K562 (cell line): Measurements from ENCODE around the gene SEC22C. TPM values are rescaled to one million over a fixed set of nuclear protein-coding genes. Genes with fewer than 3 reads are reported as not detected.

ENCODE experiments used
- DMBX1 ChIP-seq: fragments of 250-450 bp; sonication (Bioruptor Pico); IDR thresholded peaks from 2 replicates; pipeline ENCODE4 v1.8.0; 2022; ENCODE audit warnings: inconsistent platforms, mild to moderate bottlenecking, moderate library complexity, borderline replicate concordance
- ERF ChIP-seq: fragments of 450-650 bp; formaldehyde crosslinking; IDR thresholded peaks from 2 replicates; pipeline ENCODE4 v1.4.0; 2020; ENCODE audit warnings: mild to moderate bottlenecking, mixed read lengths
- HES1 ChIP-seq: fragments of 450-650 bp; IDR thresholded peaks from 2 replicates; pipeline ENCODE4 v1.6.1; 2016; ENCODE audit warnings: low read depth, mild to moderate bottlenecking, moderate library complexity
- MAX ChIP-seq: sonication (generic); formaldehyde crosslinking; IDR thresholded peaks from 2 replicates; pipeline ENCODE4 v1.9.0; 2022; ENCODE audit warnings: mild to moderate bottlenecking, missing genetic modification reagents
- NFRKB ChIP-seq: fragments of 450-650 bp; IDR thresholded peaks from 2 replicates; pipeline ENCODE4 v1.6.1; 2016; ENCODE audit warnings: low read depth
- REST ChIP-seq, 2 experiments: fragments of 450-650 bp; formaldehyde crosslinking in 1 of 2; IDR thresholded peaks; 2 replicates each; pipeline versions ENCODE4 v1.4.0 to v1.6.1; 2014 to 2020; ENCODE audit warnings: mild to moderate bottlenecking in 2 of 2, borderline replicate concordance in 1 of 2, low read depth in 1 of 2
- SOX6 ChIP-seq: fragments of 450-650 bp; IDR thresholded peaks from 2 replicates; pipeline ENCODE4 v1.6.1; 2014; ENCODE audit warnings: mild to moderate bottlenecking
- SRSF3 ChIP-seq: fragments of 200-400 bp; formaldehyde crosslinking; IDR thresholded peaks from 2 replicates; pipeline ENCODE4 v1.6.1; 2016; ENCODE audit warnings: mild to moderate bottlenecking, low read length, moderate library complexity; ENCODE audit not compliant: insufficient read depth
- TAF1 ChIP-seq: IDR thresholded peaks from 2 replicates; pipeline ENCODE4 v1.6.1; 2011; ENCODE audit warnings: mild to moderate bottlenecking, low read length, moderate library complexity; ENCODE audit not compliant: insufficient read depth, control insufficient read depth, severe bottlenecking; ENCODE audit errors: extremely low read depth
- ZBTB49 ChIP-seq: sonication (generic); formaldehyde crosslinking; IDR thresholded peaks from 2 replicates; pipeline ENCODE4 v1.8.0; 2022; ENCODE audit warnings: missing genetic modification reagents, mild to moderate bottlenecking, borderline replicate concordance
- ZNF143 ChIP-seq: sonication (generic); formaldehyde crosslinking; IDR thresholded peaks from 2 replicates; pipeline ENCODE4 v1.9.0; 2022; ENCODE audit warnings: mild to moderate bottlenecking, missing genetic modification reagents
- ZNF778 ChIP-seq: fragments of 450-650 bp; formaldehyde crosslinking; IDR thresholded peaks from 2 replicates; pipeline ENCODE4 v1.4.0; 2020; ENCODE audit warnings: mild to moderate bottlenecking, moderate library complexity
- polyA plus RNA-seq, 8 experiments: library from polyadenylated mRNA; depleted of rRNA in 4 of 8; stranded (reverse) in 5 of 8; unstranded in 3 of 8; fragments of >200 nt; fragmentation: Nextera tagmentation in 2 of 8; fragmentation: Illumina TruSeq in 1 of 8; extraction: Ambion mirVana in 2 of 8; extraction: Trizol in 1 of 8; gene quantifications; 2 replicates each; pipeline versions ENCODE4 v1.2.1 to v1.2.3, GENCODE V29; 2011 to 2014; ENCODE audit warnings: inconsistent platforms in 1 of 8, missing spikeins in 1 of 8
- total RNA-seq, 7 experiments: library from RNA; depleted of rRNA in 6 of 7; stranded (reverse); fragments of >200 nt in 6 of 7; fragmentation: Illumina TruSeq in 2 of 7; extraction: Trizol in 2 of 7; gene quantifications; 2 replicates each; pipeline versions ENCODE4 v1.2.1 to v1.2.3, GENCODE V29; 2011 to 2021; ENCODE audit warnings: low replicate concordance in 1 of 7

Gene SEC22C
- total and polyA plus RNA-seq, 9 of the 15 experiments (the other 6 are each of a cell fraction or from before 2014, with no cell fraction given) = 35.6 to 68.4 (median 50.7) TPM

GRCh38 chr3:42581400-42581708 is 413 bp downstream of the SEC22C start (continued):
- TF ChIP-seq REST (IDR thresholded peaks at IDR 0.05; ENCODE audit: borderline replicate concordance) (no peak), REST (CRISPR knock-in tag; IDR thresholded peaks at IDR 0.05; ENCODE audit: low read depth) (peak; percentile 37; the same call in 1 of the 2 replicates), SOX6 (peak; percentile 43; the same call in 1 of the 2 replicates), TAF1 (peak; percentile 33), NFRKB (no peak), ZBTB49 (CRISPR knock-in tag) (0 out of 2 replicates have a peak, but pooled peaks have one; percentile 63), ZNF778 (CRISPR knock-in tag) (no peak), SRSF3 (no peak), HES1 (no peak), ZNF143 (CRISPR knock-in tag) (0 out of 2 replicates have a peak, but pooled peaks have one; percentile 23), DMBX1 (CRISPR knock-in tag) (0 out of 2 replicates have a peak, but pooled peaks have one; percentile 28), MAX (CRISPR knock-in tag) (no peak), ERF (0 out of 2 replicates have a peak, but pooled peaks have one; percentile 68)
- TF ChIP-seq, all 486 proteins: peak for 11
